VCaP (cell line): Measurements from ENCODE around the gene WDR81.

Experiments
- H3K27ac ChIP-seq: fragments of 450-650 bp; 2 replicates; pipeline ENCODE4 v1.5.1; 2017
- TF ChIP-seq, protein P1 (sequence below): fragments of 450-650 bp; conservative IDR thresholded peaks from 2 replicates; pipeline ENCODE4 v1.5.1; 2017; ENCODE audit warnings: mild to moderate bottlenecking, moderate library complexity

Gene WDR81

DNA sequence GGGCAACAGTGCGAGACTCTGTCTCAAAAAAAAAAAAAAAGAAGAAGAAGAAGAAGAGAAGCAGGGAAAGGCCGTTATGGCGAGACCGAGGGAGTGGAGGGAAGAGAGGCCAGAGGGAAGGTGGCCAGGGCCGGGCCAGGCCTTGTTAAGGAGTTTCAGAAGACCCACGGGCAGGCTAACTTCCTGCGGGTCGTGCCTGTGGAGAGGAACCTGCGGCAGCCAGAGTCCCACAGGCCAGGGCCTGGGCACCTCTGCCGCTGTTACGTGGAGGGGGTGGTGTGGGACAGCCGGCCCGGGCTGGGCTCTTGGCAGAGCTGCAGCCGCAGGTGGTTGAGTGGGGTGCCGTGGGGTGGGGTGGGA is 5.4 kb downstream of the WDR81 start:
- no peak overlapping the region for H3K27ac ChIP-seq
- TF ChIP-seq, protein P1, sequence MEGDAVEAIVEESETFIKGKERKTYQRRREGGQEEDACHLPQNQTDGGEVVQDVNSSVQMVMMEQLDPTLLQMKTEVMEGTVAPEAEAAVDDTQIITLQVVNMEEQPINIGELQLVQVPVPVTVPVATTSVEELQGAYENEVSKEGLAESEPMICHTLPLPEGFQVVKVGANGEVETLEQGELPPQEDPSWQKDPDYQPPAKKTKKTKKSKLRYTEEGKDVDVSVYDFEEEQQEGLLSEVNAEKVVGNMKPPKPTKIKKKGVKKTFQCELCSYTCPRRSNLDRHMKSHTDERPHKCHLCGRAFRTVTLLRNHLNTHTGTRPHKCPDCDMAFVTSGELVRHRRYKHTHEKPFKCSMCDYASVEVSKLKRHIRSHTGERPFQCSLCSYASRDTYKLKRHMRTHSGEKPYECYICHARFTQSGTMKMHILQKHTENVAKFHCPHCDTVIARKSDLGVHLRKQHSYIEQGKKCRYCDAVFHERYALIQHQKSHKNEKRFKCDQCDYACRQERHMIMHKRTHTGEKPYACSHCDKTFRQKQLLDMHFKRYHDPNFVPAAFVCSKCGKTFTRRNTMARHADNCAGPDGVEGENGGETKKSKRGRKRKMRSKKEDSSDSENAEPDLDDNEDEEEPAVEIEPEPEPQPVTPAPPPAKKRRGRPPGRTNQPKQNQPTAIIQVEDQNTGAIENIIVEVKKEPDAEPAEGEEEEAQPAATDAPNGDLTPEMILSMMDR = no peak

DNA sequence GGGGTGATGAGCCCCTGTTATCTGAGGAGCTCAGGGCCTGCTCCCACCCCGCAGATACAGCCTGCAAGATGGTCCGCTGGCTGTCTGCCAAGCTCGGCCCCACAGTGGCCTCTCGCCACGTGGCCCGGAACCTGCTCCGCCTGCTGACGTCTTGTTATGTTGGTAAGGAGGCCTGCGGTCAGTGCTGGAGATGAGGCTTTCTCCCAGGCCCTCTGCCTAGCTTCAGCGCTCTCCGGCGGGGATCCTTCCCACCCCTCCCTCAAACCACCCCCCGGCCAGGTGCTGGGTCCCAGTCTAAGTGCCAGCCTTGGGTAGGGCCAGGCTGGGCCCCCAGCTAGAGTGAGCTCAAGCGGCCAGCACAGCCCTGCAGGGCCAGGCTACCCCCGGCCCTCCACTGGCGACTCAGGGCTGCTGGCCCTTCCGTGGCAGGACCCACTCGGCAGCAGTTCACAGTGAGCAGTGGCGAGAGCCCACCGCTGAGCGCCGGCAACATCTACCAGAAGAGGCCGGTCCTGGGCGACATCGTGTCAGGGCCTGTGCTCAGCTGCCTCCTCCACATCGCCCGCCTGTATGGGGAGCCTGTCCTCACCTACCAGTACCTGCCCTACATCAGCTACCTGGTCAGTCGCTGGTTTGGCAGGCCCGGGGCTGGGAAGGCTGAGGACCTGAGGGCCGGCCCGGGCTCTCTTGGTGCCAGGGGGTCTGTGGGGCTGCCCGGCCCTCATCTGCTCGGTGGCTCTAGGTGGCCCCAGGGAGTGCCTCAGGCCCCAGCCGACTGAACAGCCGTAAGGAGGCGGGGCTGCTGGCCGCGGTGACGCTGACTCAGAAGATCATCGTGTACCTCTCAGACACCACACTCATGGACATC is 6.1 kb downstream of the WDR81 start:
- TF ChIP-seq, protein P1 = no peak
- H3K27ac ChIP-seq = no peak overlapping the region

DNA sequence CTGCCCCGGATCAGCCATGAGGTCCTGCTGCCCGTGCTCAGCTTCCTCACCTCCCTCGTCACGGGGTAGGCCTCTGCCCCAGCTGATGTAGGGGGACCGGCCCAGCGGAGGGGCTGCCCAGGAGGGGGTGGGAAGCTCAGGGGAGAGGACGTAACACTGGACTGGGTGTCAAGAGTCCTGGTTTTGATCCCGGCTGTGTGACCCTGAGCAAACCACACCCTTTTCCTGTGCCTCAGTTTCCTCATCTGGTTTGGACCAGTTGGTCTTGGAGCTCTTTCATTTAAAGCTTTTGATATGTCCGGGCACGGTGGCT is 6.6 kb downstream of the WDR81 start:
- H3K27ac ChIP-seq = no peak overlapping the region
- TF ChIP-seq, protein P1 = no peak

DNA sequence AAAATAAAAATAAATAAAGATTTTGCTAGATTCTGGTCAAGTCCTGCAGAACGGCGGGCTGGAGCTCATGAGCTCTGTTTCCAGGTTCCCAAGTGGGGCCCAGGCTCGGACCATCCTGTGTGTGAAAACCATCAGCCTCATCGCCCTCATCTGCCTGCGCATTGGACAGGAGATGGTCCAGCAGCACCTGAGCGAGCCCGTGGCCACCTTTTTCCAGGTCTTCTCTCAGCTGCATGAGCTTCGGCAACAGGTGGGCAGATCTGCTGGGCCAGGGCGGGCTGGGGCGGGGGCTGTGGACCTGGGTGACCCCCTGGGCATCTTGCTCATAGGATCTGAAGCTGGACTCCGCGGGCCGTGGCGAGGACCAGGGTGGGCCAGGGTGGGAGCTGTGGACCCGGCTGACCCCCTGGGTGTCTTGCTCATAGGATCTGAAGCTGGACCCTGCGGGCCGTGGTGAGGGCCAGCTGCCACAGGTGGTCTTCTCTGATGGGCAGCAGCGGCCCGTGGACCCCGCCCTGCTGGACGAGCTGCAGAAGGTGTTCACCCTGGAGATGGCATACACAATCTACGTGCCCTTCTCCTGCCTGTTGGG is 7.8 kb downstream of the WDR81 start:
- no peak overlapping the region for H3K27ac ChIP-seq
- TF ChIP-seq, protein P1 = no peak

DNA sequence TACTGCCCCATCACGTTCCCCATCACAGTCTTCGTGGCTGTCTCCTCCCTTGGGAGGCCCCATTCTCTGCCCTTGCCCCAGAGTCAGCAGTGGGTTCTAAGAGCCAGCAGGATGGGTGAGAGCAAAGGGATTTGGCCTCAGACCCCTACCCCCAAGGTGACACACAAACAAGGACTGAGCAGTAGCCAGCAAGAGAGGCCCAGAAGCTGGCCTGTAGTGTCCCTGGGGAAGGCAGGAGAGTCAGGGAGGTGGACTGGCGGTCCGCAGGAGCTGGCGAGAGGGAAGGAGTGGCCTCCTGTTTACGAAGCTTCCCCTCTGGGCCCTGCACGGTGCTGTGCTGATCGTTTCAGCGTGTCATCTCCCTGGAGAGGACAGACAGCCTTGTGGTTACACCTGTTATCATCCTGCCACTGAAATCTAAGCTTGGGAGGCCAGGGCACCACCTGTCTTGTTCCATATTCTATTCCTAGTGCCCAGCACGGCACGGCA is 8.4 kb downstream of the WDR81 start:
- TF ChIP-seq, protein P1 = no peak
- no peak overlapping the region for H3K27ac ChIP-seq

DNA sequence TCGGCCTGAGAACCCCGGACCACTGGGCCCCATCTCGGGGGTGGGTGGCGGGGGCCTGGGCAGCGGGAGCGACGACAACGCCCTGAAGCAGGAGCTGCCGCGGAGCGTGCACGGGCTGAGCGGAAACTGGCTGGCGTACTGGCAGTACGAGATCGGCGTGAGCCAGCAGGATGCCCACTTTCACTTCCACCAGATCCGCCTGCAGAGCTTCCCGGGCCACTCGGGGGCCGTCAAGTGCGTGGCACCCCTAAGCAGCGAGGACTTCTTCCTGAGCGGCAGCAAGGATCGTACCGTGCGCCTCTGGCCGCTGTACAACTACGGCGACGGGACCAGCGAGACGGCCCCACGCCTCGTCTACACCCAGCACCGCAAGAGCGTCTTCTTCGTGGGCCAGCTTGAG is 9.3 kb downstream of the WDR81 start:
- TF ChIP-seq, protein P1 = no peak
- H3K27ac ChIP-seq = no peak overlapping the region

DNA sequence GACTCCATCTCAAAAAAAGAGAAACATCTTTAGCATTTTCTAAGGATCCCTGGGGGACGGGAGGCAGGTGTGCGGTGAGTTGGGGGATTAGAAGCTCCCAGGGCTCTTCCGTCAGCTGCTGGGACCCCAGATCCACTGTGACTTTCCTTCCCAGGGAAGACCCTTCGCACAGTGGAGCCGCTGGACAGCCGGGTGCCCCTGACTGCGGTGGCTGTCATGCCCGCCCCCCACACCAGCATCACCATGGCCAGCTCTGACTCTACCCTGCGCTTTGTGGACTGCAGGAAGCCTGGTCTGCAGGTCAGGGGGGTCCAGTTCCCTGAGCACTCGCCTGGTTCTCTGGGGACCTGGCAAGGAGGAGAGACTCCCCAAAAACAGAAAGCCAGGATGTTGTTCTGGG is 10.9 kb downstream of the WDR81 start:
- TF ChIP-seq, protein P1 = no peak
- H3K27ac ChIP-seq = no peak overlapping the region
